MM.1S (cell line): Measurements from ENCODE around the gene PFKFB1.

Experiments used
- DNase-seq: peaks from one replicate; pipeline ENCODE4 v3.0.0-alpha.2; 2015
- H2AFZ ChIP-seq: fragments of 300-600 bp; sonication (generic); 2 replicates; pipeline ENCODE4 v1.6.0; 2016; ENCODE audit warnings: antibody characterized with exemption, low read length
- H3F3A ChIP-seq: fragments of 300-600 bp; sonication (generic); 2 replicates; pipeline ENCODE4 v1.6.1; 2016; ENCODE audit warnings: mild to moderate bottlenecking, antibody characterized with exemption, low read length, moderate library complexity, mixed read lengths; ENCODE audit not compliant: insufficient read depth
- H3K27ac ChIP-seq: fragments of 300-600 bp; sonication (generic); 2 replicates; pipeline ENCODE4 v1.5.1; 2016; ENCODE audit warnings: mild to moderate bottlenecking, low read length
- H3K27me3 ChIP-seq: fragments of 300-600 bp; sonication (generic); replicated peaks from 2 replicates; pipeline ENCODE4 v1.6.0; 2016; ENCODE audit warnings: low read length; ENCODE audit not compliant: insufficient read depth
- H3K36me3 ChIP-seq: fragments of 300-600 bp; sonication (generic); replicated peaks from 2 replicates; pipeline ENCODE4 v1.6.1; 2016; ENCODE audit warnings: mild to moderate bottlenecking, low read length, mixed read lengths; ENCODE audit not compliant: insufficient read depth
- H3K4me1 ChIP-seq: fragments of 300-600 bp; sonication (generic); 2 replicates; pipeline ENCODE4 v1.6.1; 2016; ENCODE audit warnings: low read length, mixed read lengths
- H3K4me2 ChIP-seq: fragments of 300-600 bp; sonication (generic); 2 replicates; pipeline ENCODE4 v1.6.0; 2016; ENCODE audit warnings: low read depth, low read length
- H3K4me3 ChIP-seq: fragments of 300-600 bp; sonication (generic); 2 replicates; pipeline ENCODE4 v1.5.1; 2016; ENCODE audit warnings: low read length, mixed read lengths
- H3K79me2 ChIP-seq: fragments of 300-600 bp; sonication (generic); 2 replicates; pipeline ENCODE4 v1.6.1; 2016; ENCODE audit warnings: mixed run types, low read length, mixed read lengths
- H3K9ac ChIP-seq: fragments of 300-600 bp; sonication (generic); 2 replicates; pipeline ENCODE4 v1.6.1; 2016; ENCODE audit warnings: low read length, mixed read lengths
- H3K9me2 ChIP-seq: fragments of 300-600 bp; sonication (generic); replicated peaks from 2 replicates; pipeline ENCODE4 v1.6.1; 2016; ENCODE audit warnings: mild to moderate bottlenecking, low read length, mixed read lengths; ENCODE audit not compliant: insufficient read depth
- H3K9me3 ChIP-seq: fragments of 300-600 bp; sonication (generic); replicated peaks from 2 replicates; pipeline ENCODE4 v1.6.1; 2016; ENCODE audit warnings: mild to moderate bottlenecking, low read length, mixed read lengths; ENCODE audit not compliant: insufficient read depth
- H4K20me1 ChIP-seq: fragments of 300-600 bp; sonication (generic); 2 replicates; pipeline ENCODE4 v1.6.1; 2016; ENCODE audit warnings: mild to moderate bottlenecking, low read length, moderate library complexity, mixed read lengths; ENCODE audit not compliant: insufficient read depth
- EZH2 ChIP-seq: fragments of 300-600 bp; sonication (generic); optimal IDR thresholded peaks from 2 replicates; pipeline ENCODE3; 2017; ENCODE audit warnings: low read depth, mild to moderate bottlenecking, antibody characterized with exemption, low read length, mixed read lengths
- EZH2phosphoT487 ChIP-seq: fragments of 300-600 bp; sonication (generic); IDR thresholded peaks from 2 replicates; pipeline ENCODE4 v1.6.1; 2018; ENCODE audit warnings: antibody characterized with exemption, low read length
- TF ChIP-seq, protein P1 (sequence below): fragments of 300-600 bp; sonication (generic); IDR thresholded peaks from 2 replicates; pipeline ENCODE4 v1.5.1; 2016; ENCODE audit warnings: antibody characterized with exemption, low read length, mixed read lengths

Gene PFKFB1

DNA sequence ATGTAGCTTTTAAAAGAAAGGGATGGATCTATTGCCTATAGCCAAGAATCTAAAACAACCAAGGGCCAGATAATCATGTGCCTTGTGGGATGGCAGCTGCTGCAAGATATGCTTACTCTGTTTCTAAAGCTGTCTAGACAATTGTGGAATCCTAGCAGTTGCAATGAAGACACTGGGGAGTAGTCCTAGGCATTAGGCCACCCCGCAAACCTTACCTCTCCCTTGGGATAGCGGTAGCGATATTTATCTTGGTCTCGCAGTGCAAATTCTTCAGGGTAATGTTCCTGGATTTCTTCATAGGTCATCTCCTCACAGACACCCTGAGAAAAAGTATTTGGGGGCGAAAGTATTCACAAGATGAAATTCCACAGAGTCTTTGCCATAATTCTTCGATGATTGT is 48.8 kb downstream of the PFKFB1 start:
- Histone ChIP-seq H3F3A (no peaks in the 10 kb centered on the region), H2AFZ (no peak overlapping the region), H4K20me1 (no peaks in the 10 kb centered on the region), H3K79me2 (no peaks in the 10 kb centered on the region), H3K9ac (no peak overlapping the region), H3K27me3 (no peaks in the 10 kb centered on the region), H3K4me1 (no peaks in the 10 kb centered on the region), H3K27ac (no peak overlapping the region), H3K4me2 (no peak overlapping the region), H3K4me3 (no peak overlapping the region), H3K36me3 (no peaks in the 10 kb centered on the region), H3K9me3 (no peaks in the 10 kb centered on the region), H3K9me2 (no peaks in the 10 kb centered on the region)
- TF ChIP-seq EZH2phosphoT487: no peak
- TF ChIP-seq EZH2: no peak
- TF ChIP-seq, protein P1, sequence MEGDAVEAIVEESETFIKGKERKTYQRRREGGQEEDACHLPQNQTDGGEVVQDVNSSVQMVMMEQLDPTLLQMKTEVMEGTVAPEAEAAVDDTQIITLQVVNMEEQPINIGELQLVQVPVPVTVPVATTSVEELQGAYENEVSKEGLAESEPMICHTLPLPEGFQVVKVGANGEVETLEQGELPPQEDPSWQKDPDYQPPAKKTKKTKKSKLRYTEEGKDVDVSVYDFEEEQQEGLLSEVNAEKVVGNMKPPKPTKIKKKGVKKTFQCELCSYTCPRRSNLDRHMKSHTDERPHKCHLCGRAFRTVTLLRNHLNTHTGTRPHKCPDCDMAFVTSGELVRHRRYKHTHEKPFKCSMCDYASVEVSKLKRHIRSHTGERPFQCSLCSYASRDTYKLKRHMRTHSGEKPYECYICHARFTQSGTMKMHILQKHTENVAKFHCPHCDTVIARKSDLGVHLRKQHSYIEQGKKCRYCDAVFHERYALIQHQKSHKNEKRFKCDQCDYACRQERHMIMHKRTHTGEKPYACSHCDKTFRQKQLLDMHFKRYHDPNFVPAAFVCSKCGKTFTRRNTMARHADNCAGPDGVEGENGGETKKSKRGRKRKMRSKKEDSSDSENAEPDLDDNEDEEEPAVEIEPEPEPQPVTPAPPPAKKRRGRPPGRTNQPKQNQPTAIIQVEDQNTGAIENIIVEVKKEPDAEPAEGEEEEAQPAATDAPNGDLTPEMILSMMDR: no peak
- no peak for DNase-seq

DNA sequence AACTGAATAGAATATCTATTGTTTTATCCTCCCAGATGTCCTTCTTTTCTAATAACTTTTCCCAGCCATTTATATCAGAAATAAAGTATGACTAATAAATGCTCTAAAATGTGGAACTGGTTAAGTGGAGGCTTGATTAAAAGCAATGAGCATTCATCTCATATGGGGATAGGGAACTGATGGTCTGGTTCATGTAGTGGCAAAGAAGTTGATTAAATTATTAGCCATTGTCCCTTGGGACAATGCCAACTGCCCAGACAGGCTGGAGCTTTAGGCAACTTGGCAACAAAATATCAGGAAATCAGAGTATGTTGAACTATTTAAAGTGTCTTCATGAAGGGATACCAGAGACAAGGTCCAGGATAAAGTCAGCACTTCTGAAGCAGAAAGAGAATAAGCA is 49.2 kb downstream of the PFKFB1 start:
- Histone ChIP-seq H3K4me1 (no peaks in the 10 kb centered on the region), H3K27me3 (no peaks in the 10 kb centered on the region), H2AFZ (no peak overlapping the region), H3K9me3 (no peaks in the 10 kb centered on the region), H3K4me2 (no peak overlapping the region), H3K9ac (no peak overlapping the region), H3K79me2 (no peaks in the 10 kb centered on the region), H3K9me2 (no peaks in the 10 kb centered on the region), H3K4me3 (no peak overlapping the region), H3K27ac (no peak overlapping the region), H3F3A (no peaks in the 10 kb centered on the region), H4K20me1 (no peaks in the 10 kb centered on the region), H3K36me3 (no peaks in the 10 kb centered on the region)
- DNase-seq: no peak
- TF ChIP-seq EZH2phosphoT487 (no peak), EZH2 (no peak)
- TF ChIP-seq, protein P1: no peak

DNA sequence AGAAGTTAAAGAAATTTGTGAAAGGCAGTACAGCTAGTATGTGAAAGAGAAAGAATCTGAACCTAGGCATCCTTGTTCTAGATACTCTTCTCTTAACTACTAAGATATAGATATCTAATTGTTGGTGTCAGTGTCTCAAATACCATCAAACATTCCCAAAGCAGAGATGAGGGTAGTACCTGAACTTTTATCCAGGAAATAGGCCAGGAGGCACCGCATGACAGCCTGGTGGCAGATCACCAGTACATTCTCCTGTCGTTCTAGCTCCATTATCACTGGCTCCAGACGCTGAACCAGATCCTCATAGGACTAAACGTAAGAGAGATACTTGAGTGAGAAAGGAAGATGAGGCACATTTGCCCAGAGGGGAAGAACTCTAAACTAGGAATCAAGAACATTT is 56.6 kb downstream of the PFKFB1 start:
- Histone ChIP-seq H3K36me3 (no peaks in the 10 kb centered on the region), H3K4me1 (no peaks in the 10 kb centered on the region), H4K20me1 (no peaks in the 10 kb centered on the region), H3K4me3 (no peak overlapping the region), H3K9me3 (no peaks in the 10 kb centered on the region), H3K27me3 (no peaks in the 10 kb centered on the region), H3F3A (no peaks in the 10 kb centered on the region), H3K27ac (no peak overlapping the region), H2AFZ (no peak overlapping the region), H3K4me2 (no peak overlapping the region), H3K79me2 (no peaks in the 10 kb centered on the region), H3K9ac (no peak overlapping the region), H3K9me2 (no peaks in the 10 kb centered on the region)
- TF ChIP-seq EZH2phosphoT487 (no peak), EZH2 (no peak)
- TF ChIP-seq, protein P1: no peak
- DNase-seq: no peak
